ENCODE measurements around the gene MANSC1.
"Not testable (repeated sequence)": the region's sequence is repeated elsewhere in the genome, so short reads cannot be mapped to it uniquely, and the experiment has no call there.

MANSC1 gene

DNA sequence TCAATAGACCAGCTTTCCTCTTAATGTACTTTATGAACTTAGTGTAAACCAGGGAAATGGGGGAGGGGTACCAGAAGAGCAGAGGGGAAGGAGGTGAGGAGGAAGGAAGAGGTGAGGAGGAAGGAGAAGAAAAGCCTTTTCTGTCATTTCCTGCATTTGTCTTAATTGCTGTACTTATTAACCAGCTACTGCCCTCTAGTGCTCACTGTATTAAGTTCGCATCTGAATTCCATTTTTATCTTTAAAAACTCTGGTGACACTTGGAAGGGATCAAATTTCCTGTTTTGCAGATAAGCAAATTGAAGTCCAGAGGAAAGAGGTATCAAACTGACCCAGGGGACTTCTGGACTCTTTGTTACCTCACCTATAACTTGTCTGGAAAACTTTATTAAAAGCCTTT, 22.2 kb downstream of the MANSC1 start:
- DNase-seq (ENCODE audit: low read depth in 1 of 2, low spot score in 1 of 2): no peak

DNA sequence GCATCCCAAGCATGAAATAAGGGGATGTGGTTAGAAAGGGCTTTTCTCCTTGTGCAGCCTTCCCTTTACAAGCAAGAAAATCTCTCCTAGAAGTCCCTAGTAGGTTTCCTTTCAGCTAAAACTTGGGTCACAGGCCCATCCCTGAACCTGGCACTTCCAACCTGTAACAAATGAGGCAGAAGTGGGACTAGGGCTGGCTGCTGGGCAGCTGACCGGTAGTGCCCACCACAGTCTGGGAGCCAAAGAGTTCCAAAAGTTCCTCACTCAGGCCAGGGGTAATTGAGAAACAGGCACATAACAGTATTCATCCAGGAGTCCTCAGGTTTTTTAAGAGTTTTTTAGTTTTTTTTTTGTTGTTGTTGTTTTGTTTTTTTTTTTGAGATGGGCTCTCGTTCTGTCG, 23.8 kb downstream of the MANSC1 start:
- no peak for DNase-seq (ENCODE audit: low read depth in 1 of 2, low spot score in 1 of 2)

DNA sequence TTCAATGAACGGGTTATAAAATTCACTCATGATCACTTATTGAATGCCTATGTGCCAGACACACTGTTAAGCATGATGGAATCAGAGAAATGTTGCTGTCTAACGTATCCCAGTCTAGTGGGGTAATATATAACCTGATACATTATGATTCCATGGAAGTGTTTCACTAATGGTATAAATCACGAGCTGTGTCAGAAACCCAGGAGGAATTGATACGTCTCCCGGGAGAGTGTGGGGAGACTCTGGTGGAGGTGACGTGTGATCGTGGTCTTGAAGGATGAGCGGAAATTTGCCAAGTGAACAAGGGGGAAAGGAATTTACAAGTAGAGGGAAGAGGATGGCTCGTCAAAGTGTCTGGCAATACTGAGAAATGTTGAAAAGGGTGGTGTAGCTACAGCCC, 26.5 kb downstream of the MANSC1 start:
- DNase-seq (ENCODE audit: low read depth in 1 of 2, low spot score in 1 of 2): no peak

GRCh38 chr12:12323118-12323517, 26.9 kb downstream of the MANSC1 start:
- DNase-seq (ENCODE audit: low read depth in 1 of 2, low spot score in 1 of 2): no peak

DNA sequence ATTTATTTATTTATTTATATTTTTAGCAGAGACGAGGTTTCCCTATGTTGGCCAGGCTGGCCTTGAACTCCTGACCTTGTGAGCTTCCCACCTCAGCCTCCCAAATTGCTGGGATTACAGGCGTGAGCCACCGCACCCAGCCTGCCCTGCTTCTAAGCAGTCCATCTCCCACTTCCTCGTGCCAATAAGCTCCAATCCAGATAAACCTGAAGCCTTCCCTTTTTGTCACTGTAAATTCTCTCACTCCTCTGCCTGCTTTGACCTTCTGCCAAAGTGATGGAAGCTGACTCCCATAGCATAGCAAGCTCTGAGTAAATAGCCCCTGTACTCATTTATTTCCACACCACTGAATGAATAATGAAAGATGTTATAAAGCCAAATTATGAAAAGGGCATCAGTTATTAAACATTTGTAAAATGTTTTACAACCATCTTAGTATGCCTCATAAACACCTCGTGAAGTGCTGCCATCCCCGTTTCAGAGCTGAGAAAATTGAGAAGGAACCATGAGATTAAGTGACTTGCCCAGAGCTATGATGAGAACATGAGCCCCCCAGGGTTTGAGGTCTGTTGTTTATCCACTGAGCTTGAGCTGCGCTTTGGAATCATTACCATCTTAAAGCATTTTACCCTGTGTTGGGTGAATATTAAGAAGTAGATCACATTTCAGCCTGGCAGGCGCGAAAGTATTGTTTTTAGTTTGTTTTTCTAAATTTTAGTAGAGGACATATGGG, 30.4 kb downstream of the MANSC1 start:
- DNase-seq (ENCODE audit: low read depth in 1 of 2, low spot score in 1 of 2): no peak

GRCh38 chr12:12315838-12316237, 34.2 kb downstream of the MANSC1 start:
- no peak for DNase-seq (ENCODE audit: low read depth in 1 of 2, low spot score in 1 of 2)

DNA sequence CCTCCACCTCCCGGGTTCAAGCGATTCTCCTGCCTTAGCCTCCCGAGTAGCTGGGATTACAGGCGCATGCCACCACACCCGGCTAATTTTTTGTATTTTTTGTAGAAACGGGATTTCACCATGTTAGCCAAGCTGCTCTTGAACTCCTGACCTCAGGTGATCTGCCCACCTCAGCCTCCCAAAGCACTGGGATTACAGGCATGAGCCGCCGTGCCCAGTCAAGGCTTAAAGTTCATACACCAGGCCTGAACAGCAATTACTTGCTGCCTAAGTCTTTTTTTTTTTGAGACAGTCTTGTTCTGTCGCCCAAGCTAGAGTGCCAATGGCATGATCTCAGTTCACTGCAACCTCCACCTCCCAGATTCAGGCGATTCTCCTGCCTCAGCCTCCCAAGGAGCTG, 39.3 kb downstream of the MANSC1 start:
- DNase-seq (ENCODE audit: low read depth in 1 of 2, low spot score in 1 of 2): not testable (repeated sequence)

DNA sequence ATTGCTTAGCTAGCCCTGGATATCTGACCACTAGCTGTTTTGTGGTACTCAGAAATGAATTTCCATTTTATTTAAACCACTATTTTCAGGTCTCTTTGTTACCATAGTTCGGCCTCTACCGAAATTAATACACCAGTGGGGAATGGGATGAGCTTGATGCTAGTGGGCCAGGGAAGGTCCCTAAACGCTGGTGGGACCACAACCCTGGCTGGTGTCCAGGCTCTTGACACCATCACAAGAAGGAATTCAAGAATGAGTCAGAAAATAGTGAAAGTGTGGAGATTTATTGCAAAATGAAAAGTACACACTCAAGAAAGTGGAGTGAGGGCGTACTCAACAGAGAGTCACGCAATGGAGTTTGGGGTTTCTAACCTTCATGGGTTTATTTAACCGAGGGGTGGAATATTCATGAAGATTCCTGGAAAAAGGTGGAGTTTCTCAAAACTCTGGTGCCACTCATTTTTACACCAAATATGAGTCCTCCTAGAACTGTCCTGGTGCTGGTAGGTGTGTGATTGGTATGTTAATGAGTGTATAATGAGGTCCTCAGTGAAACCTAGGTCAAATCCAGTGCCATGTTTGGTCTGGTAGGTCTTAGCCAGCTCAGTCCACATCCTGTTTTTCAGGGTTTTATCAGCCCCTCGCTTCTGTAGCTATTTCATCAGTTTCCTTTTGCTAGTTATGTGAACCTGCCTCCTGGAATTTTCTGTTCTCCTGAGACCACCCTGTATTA, 44.3 kb downstream of the MANSC1 start:
- DNase-seq (ENCODE audit: low read depth in 1 of 2, low spot score in 1 of 2): no peak

GRCh38 chr12:12302976-12303375, 47.1 kb downstream of the MANSC1 start:
- no peak for DNase-seq (ENCODE audit: low read depth in 1 of 2, low spot score in 1 of 2)

DNA sequence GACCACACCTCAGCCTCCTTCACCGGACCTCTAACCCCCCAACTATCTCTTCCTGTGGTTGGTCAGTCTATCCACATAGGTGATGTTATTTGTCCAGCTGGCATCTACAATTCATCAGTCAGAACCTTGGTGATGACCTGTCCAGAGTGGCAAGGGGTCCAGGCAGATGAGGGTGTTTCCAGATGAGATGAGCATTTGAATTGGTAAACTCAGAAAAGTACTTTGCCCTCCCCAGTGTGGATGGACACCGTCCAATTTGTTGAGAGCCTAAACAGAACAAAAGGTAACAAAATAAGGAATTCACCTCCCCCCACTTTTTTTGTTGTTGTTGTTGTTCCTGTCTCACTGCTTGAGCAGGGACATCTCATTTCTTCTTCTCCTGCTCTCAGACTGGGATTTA, 48.9 kb downstream of the MANSC1 start:
- no peak for DNase-seq (ENCODE audit: low read depth in 1 of 2, low spot score in 1 of 2)

DNA sequence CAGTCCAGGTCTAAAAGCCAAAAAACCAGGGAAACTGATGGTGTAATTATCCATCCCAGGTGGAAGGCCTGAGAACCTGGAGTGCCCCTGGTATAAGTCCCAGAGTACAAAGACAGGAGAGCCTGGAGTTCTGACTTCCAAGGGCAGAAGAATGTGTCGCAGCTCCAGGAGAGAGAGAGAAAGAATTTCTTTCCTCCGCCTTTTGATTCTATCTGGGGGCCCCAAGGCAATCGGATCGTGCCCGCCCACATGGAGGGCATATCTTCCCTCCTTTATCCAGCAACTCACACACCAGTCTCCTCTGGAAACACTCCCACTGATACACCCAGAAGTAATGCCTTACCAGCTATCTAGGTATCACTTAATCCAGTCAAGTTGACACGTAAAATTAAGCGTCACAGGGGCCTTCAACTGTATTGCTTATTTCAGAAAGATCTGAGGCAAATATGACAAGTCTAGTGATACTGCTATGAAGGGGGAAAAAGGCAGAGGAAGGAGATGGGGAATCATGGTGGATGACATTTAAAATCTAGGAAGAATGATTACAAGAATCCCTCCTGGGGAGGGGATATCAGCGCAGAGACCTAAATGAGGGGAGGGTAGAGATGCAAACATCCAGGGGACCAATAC, 52.7 kb downstream of the MANSC1 start:
- DNase-seq (ENCODE audit: low read depth in 1 of 2, low spot score in 1 of 2): no peak

GRCh38 chr12:12294215-12295005, 55.6 kb downstream of the MANSC1 start:
- no peak for DNase-seq (ENCODE audit: low read depth in 1 of 2, low spot score in 1 of 2)

DNA sequence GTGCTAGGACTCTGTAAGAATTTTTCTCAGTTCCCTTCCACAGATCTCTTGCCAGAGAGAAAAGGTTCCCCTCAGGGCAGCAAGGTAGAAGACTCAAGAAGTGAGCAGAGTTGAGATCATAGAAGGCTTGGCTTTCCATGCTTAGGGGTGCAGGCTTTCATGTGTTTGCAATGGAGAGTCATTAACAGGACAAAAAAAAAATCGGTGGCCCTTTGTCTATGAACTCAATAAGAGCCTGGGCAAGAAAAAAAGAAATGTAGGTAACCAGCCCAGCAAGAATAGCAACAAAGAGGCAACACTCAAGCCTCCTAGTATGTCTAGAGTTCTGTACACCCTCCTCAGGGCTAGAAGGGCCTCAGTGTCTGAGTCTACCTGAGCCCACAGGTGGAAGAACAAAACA, 59.8 kb downstream of the MANSC1 start:
- DNase-seq (ENCODE audit: low read depth in 1 of 2, low spot score in 1 of 2): no peak

- DNase-seq (ENCODE audit: low read depth in 1 of 2, low spot score in 1 of 2): no peak
Measured at GRCh38 chr12:12286441-12286840, 63.6 kb downstream of the MANSC1 start.

DNA sequence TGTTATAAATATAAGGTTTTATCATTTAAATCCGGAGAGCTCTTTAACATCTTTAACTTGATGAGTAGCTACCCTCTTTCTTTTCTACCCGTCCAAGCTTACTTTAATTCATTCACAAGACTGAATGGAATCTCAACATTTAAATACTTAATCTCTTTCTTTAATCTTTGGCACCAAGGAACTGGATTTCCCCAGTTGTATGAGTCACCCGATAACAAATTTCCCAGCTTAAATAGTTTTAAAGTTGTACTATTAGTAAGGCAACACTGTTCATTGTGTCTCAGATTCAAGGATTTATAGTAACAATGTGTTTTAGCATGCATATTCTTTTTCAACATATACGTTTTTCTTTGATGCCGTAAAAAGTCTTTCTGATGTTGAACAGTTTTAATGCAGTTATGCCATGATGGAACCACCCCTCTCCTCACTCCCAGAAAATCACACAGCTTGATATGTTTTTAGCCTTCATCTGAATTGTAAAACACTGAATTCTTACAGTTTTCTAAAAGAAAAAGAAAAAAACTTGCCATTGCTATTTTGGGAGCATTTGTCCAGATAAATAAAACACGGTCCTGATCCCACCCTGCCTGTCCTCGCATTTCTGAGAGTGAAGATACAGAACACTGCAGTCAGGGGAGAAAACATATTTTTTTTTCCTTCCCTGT, 67.1 kb downstream of the MANSC1 start:
- no peak for DNase-seq (ENCODE audit: low read depth in 1 of 2, low spot score in 1 of 2)

GRCh38 chr12:12282202-12282601, 67.8 kb downstream of the MANSC1 start:
- DNase-seq (ENCODE audit: low read depth in 1 of 2, low spot score in 1 of 2): no peak

GRCh38 chr12:12281134-12281533, 68.9 kb downstream of the MANSC1 start:
- no peak for DNase-seq (ENCODE audit: low read depth in 1 of 2, low spot score in 1 of 2)

DNA sequence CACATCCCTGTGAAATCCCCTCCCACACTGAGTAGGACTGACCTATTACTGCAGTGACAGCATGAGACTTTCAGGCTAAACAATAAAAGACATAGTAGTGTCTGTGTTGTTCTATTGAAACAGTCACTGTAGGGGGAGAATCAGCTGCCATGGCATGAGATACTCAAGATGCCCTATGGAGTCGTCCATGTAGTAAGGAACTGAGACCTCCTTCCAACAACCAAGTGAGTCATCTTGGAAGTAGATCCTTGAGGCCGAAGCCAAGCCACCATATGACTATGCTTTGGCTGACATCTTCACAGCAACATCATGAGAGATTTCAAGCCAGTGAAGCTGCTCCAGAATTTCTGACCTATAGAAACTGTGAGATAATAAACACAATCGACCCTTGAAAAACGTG, 71.1 kb downstream of the MANSC1 start:
- DNase-seq (ENCODE audit: low read depth in 1 of 2, low spot score in 1 of 2): no peak

Measured in stimulated activated CD4-positive, alpha-beta T cell treated with anti-CD3 and anti-CD28 coated beads, Interleukin-15, amount 100 ng/mL, for 1 hour (primary cell).